Left lung (tissue), 10 donors: ENCODE results near the gene STPG3. TPM values are rescaled to one million over a fixed set of nuclear protein-coding genes. Genes with fewer than 3 reads are reported as not detected.

ENCODE experiments used
- ATAC-seq: fragments of 200-7000 bp; cut with Tn5 transposase; one replicate; pipeline ENCODE4 v1.9.1; 2020; ENCODE audit warnings: moderate library complexity
- DNase-seq, 4 donors: peaks; one replicate each; pipeline ENCODE4 v3.0.0-alpha.2; 2013 to 2020
- H3K27ac ChIP-seq, 2 donors: fragments of 200-600 bp; sonication (generic) in 1 of 2; one replicate each; pipeline versions ENCODE4 v1.5.0 to v1.8.0; 2020 to 2021
- H3K27me3 ChIP-seq, 2 donors: fragments of 200-600 bp; sonication (generic) in 1 of 2; one replicate each; pipeline versions ENCODE4 v1.5.0 to v1.8.0; 2020 to 2021
- H3K36me3 ChIP-seq, 2 donors: fragments of 200-600 bp; sonication (generic) in 1 of 2; one replicate each; pipeline versions ENCODE4 v1.5.0 to v1.8.0; 2020 to 2021
- H3K4me1 ChIP-seq, 2 donors: fragments of 200-600 bp; one replicate each; pipeline ENCODE4 v1.8.0; 2021
- H3K4me3 ChIP-seq, 2 donors: fragments of 200-600 bp; sonication (generic) in 1 of 2; one replicate each; pipeline versions ENCODE4 v1.5.0 to v1.8.0; 2020 to 2021; ENCODE audit warnings: mild to moderate bottlenecking in 1 of 2
- H3K9me3 ChIP-seq, 2 donors: fragments of 200-600 bp; sonication (generic) in 1 of 2; one replicate each; pipeline versions ENCODE4 v1.5.0 to v1.8.0; 2020 to 2021
- CTCF ChIP-seq, 2 donors: fragments of 200-600 bp; sonication (generic) in 1 of 2; IDR thresholded peaks; one replicate each; pipeline versions ENCODE4 v1.5.0 to v1.8.0; 2021; ENCODE audit warnings: antibody characterized with exemption in 2 of 2
- intact Hi-C, 2 donors: fragments of 100-400 bp; cut with DNase I; formaldehyde crosslinking; loops; one replicate each; pipeline versions ENCODE4 v1.11.2 to v1.14.2; 2022
- polyA plus RNA-seq, 6 donors: library from polyadenylated mRNA; unstranded; fragments of 120-200 nt; gene quantifications; one replicate each; pipeline ENCODE4 v1.2.1, GENCODE V29; 2013; ENCODE audit not compliant: insufficient read length in 6 of 6
- total RNA-seq, 2 donors: library from RNA; stranded (reverse); fragmentation: NEBNext Ultra II Directional; extraction: Animal tissue kit (Norgen Biotek cat#: 25700); gene quantifications; one replicate each; pipeline ENCODE4 v1.2.1, GENCODE V29; 2021
- donor health status: DM: no; HTN: yes; CAD: no.
- donor health status: DM: no; HTN: no; CAD: no.

STPG3 gene
- total and polyA plus RNA-seq, 8 donors = 0.69 to 1.4 (median 0.89) TPM; not detected in 2

- intact Hi-C loops = no loop called here
- Histone ChIP-seq H3K36me3 (peaks cover 0 to 55% of the 10 kb centered on the region in 2 donors), H3K9me3 (no peaks in the 10 kb centered on the region), H3K4me1 (peaks cover 2 to 14% of the 10 kb centered on the region in 2 donors), H3K4me3 (no peak overlapping the region), H3K27ac (no peak overlapping the region), H3K27me3 (no peaks in the 10 kb centered on the region)
- TF ChIP-seq CTCF (IDR thresholded peaks at IDR 0.05) = no peak
- DNase-seq = no peak
- no peak for ATAC-seq
Observed at GRCh38 chr9:137211532-137211931, 39.6 kb upstream of the STPG3 start.

- no peak overlapping the region for H3K4me3 ChIP-seq
- no peak overlapping the region for H3K27ac ChIP-seq
Observed at GRCh38 chr9:137212520-137212919, 38.6 kb upstream of the STPG3 start.

GRCh38 chr9:137213160-137214060, 37.7 kb upstream of the STPG3 start:
- intact Hi-C loops = no loop called here
- TF ChIP-seq CTCF (IDR thresholded peaks at IDR 0.05) = no peak
- Histone ChIP-seq H3K4me1 (peaks cover 7 to 17% of the 10 kb centered on the region in 2 donors), H3K4me3 (no peak overlapping the region), H3K36me3 (peaks cover 0 to 52% of the 10 kb centered on the region in 2 donors), H3K27me3 (no peaks in the 10 kb centered on the region), H3K9me3 (no peaks in the 10 kb centered on the region), H3K27ac (no peak overlapping the region)
- ATAC-seq (no peak), DNase-seq (no peak)

More at GRCh38 chr9:137212520-137212919, 38.6 kb upstream of the STPG3 start:
- intact Hi-C loops = no loop called here
- no peak for TF ChIP-seq CTCF (IDR thresholded peaks at IDR 0.05)
- H3K27me3 ChIP-seq = no peaks in the 10 kb centered on the region
- H3K4me1 ChIP-seq = peaks cover 2 to 12% of the 10 kb centered on the region in 2 donors
- H3K36me3 ChIP-seq = peaks cover 0 to 56% of the 10 kb centered on the region in 2 donors
- H3K9me3 ChIP-seq = no peaks in the 10 kb centered on the region
- ATAC-seq (no peak), DNase-seq (no peak)

- intact Hi-C loops = no loop called here
- Histone ChIP-seq H3K36me3 (peaks cover 0 to 44% of the 10 kb centered on the region in 2 donors), H3K4me1 (peaks cover 7 to 25% of the 10 kb centered on the region in 2 donors), H3K4me3 (no peak overlapping the region), H3K27me3 (no peaks in the 10 kb centered on the region), H3K27ac (no peak overlapping the region), H3K9me3 (no peaks in the 10 kb centered on the region)
- no peak for TF ChIP-seq CTCF (IDR thresholded peaks at IDR 0.05)
- DNase-seq = no peak
- ATAC-seq = no peak
Observed at GRCh38 chr9:137214620-137215019, 36.5 kb upstream of the STPG3 start.

- H3K4me1 ChIP-seq = peaks cover 7 to 25% of the 10 kb centered on the region in 2 donors
- intact Hi-C loops = no loop called here
- ATAC-seq (no peak), DNase-seq (no peak)
- no peak overlapping the region for H3K27ac ChIP-seq
- H3K36me3 ChIP-seq = peaks cover 0 to 36% of the 10 kb centered on the region in 2 donors
- no peak overlapping the region for H3K4me3 ChIP-seq
- no peak for TF ChIP-seq CTCF (IDR thresholded peaks at IDR 0.05)
- no peaks in the 10 kb centered on the region for H3K27me3 ChIP-seq
- no peaks in the 10 kb centered on the region for H3K9me3 ChIP-seq
Observed at GRCh38 chr9:137215196-137215986, 35.7 kb upstream of the STPG3 start.
